ENCODE measurements around the gene TFF2.

Gene TFF2

GRCh38 chr21:42319851-42320572, 30.8 kb downstream of the TFF2 start:
- in situ Hi-C loops (cut with HindIII; ENCODE audit: low pct_ligation_motif_present, low sequenced_read_pairs): no loop called here
- H3K36me3 ChIP-seq (replicated peaks): no peaks in the 10 kb centered on the region
- DNase-seq: no peak
- no peak overlapping the region for H3K4me3 ChIP-seq (ENCODE audit: low read depth, low read length)
- no peak for TF ChIP-seq CTCF (IDR thresholded peaks at IDR 0.05; ENCODE audit: low read depth, low read length, missing control alignments)
- H3K27me3 ChIP-seq (replicated peaks): no peaks in the 10 kb centered on the region
- H3K27ac ChIP-seq: no peak overlapping the region

- no peaks in the 10 kb centered on the region for H3K27me3 ChIP-seq (replicated peaks)
- TF ChIP-seq CTCF (IDR thresholded peaks at IDR 0.05; ENCODE audit: low read depth, low read length, missing control alignments): no peak
- in situ Hi-C loops (cut with HindIII; ENCODE audit: low pct_ligation_motif_present, low sequenced_read_pairs): no loop called here
- H3K36me3 ChIP-seq (replicated peaks): no peaks in the 10 kb centered on the region
- DNase-seq: no peak
- no peak overlapping the region for H3K27ac ChIP-seq
- no peak overlapping the region for H3K4me3 ChIP-seq (ENCODE audit: low read depth, low read length)
These were observed 31.4 kb downstream of the TFF2 start for GRCh38 chr21:42319376-42319775.

DNA sequence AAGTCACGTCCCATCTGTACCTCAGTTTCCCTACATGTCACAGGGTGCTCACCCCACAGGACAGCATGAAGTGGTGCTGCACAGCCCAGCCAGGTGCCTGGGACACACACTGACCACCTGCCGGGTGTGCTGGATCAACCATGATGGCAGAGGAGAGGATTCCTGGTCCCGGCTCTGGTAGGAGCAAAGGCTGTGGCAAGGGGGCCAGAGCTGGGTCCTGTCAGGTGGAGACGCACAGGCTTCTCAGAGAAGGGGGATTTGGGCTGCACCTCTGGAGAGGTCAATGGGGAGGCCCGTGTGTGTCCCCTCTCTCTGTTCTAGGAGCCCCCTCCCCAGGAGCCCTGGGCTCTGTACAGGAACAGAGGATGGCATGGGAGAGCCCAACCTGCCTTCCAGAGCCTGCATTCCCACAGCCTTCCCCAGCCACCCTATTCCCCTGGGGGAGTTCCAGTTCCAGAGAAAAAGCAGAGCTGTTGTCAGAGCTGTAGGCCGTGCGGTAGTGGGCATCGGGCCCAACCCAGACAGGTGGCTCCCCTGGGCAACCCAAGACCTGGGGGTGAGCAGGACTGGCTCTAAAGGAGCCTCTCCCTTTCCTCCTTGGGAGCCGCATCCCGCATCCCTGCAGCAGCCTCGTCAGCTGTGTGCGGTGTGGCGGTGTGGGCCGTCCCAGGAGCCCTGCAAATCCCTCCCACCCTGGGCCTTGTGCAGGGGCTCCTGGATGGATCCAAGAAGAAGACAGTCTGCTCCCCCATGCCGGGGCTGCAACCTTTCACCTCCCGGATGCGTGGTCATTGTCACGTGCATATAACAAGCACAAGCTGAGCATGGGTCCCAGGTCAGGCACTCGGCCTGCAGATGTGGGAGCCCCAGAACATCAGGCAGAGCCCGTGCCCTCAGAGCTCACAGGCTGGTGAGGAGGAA, 32.7 kb downstream of the TFF2 start:
- no peak for TF ChIP-seq CTCF (IDR thresholded peaks at IDR 0.05; ENCODE audit: low read depth, low read length, missing control alignments)
- in situ Hi-C loops (cut with HindIII; ENCODE audit: low pct_ligation_motif_present, low sequenced_read_pairs): no loop called here
- no peaks in the 10 kb centered on the region for H3K36me3 ChIP-seq (replicated peaks)
- DNase-seq: no peak
- no peaks in the 10 kb centered on the region for H3K27me3 ChIP-seq (replicated peaks)
- no peak overlapping the region for H3K4me3 ChIP-seq (ENCODE audit: low read depth, low read length)
- H3K27ac ChIP-seq: no peak overlapping the region

GRCh38 chr21:42317341-42317741, 33.5 kb downstream of the TFF2 start:
- H3K4me3 ChIP-seq (ENCODE audit: low read depth, low read length): no peak overlapping the region
- no peak for DNase-seq
- no peak for TF ChIP-seq CTCF (IDR thresholded peaks at IDR 0.05; ENCODE audit: low read depth, low read length, missing control alignments)
- H3K36me3 ChIP-seq (replicated peaks): no peaks in the 10 kb centered on the region
- in situ Hi-C loops (cut with HindIII; ENCODE audit: low pct_ligation_motif_present, low sequenced_read_pairs): no loop called here
- H3K27ac ChIP-seq: no peak overlapping the region
- H3K27me3 ChIP-seq (replicated peaks): no peaks in the 10 kb centered on the region

GRCh38 chr21:42316891-42317290, 33.9 kb downstream of the TFF2 start:
- H3K27me3 ChIP-seq (replicated peaks): no peaks in the 10 kb centered on the region
- H3K36me3 ChIP-seq (replicated peaks): no peaks in the 10 kb centered on the region
- no peak for TF ChIP-seq CTCF (IDR thresholded peaks at IDR 0.05; ENCODE audit: low read depth, low read length, missing control alignments)
- no peak for DNase-seq
- no peak overlapping the region for H3K27ac ChIP-seq
- in situ Hi-C loops (cut with HindIII; ENCODE audit: low pct_ligation_motif_present, low sequenced_read_pairs): no loop called here
- no peak overlapping the region for H3K4me3 ChIP-seq (ENCODE audit: low read depth, low read length)

All from brain microvascular endothelial cell (primary cell).